ENCODE results near the gene SLC50A1.
A peak's percentile ranks its signal among the peaks of the same experiment; 100 is the strongest.

Gene SLC50A1

GRCh38 chr1:155171836-155172731 lies 36.4 kb downstream of the SLC50A1 start:
- H3K4me3 ChIP-seq (ENCODE audit: low read length): peak overlapping the region; percentile 98
- no peak for TF ChIP-seq CTCF (conservative IDR thresholded peaks at IDR 0.05; ENCODE audit: low read length)
- DNase-seq (ENCODE audit: low read depth): no peak

- H3K4me3 ChIP-seq (ENCODE audit: low read length): peak within 1 kb of the TSS; percentile 98
- peak; percentile 86 for TF ChIP-seq CTCF (conservative IDR thresholded peaks at IDR 0.05; ENCODE audit: low read length)
- DNase-seq (ENCODE audit: low read depth): peak; percentile 95
Observed at GRCh38 chr1:155172732-155173477, 37.3 kb downstream of the SLC50A1 start, which contains the start of gene KRTCAP2. Gene KRTCAP2, minus strand, starts transcription at chr1:155173304. Its CDS starts 80 bp downstream, at chr1:155173224.

GRCh38 chr1:155173478-155174323 lies 38.0 kb downstream of the SLC50A1 start, which contains the start of gene TRIM46:
Gene TRIM46, plus strand, starts transcription at chr1:155173849. Its CDS starts 118 bp downstream, at chr1:155173967.
- peak within 1 kb of the TSS; percentile 98 for H3K4me3 ChIP-seq (ENCODE audit: low read length)
- DNase-seq (ENCODE audit: low read depth): peak; percentile 47
- TF ChIP-seq CTCF (conservative IDR thresholded peaks at IDR 0.05; ENCODE audit: low read length): no peak

GRCh38 chr1:155174324-155175280 lies 39.0 kb downstream of the SLC50A1 start:
- no peak for TF ChIP-seq CTCF (conservative IDR thresholded peaks at IDR 0.05; ENCODE audit: low read length)
- H3K4me3 ChIP-seq (ENCODE audit: low read length): peak overlapping the region; percentile 98
- DNase-seq (ENCODE audit: low read depth): no peak

- no peak for DNase-seq (ENCODE audit: low read depth)
- no peak for TF ChIP-seq CTCF (conservative IDR thresholded peaks at IDR 0.05; ENCODE audit: low read length)
- H3K4me3 ChIP-seq (ENCODE audit: low read length): no peak overlapping the region
Observed at GRCh38 chr1:155175281-155175926, 39.8 kb downstream of the SLC50A1 start.

Data from AG10803 (cell line).